Astrocyte (in vitro differentiated cells and primary cell): ENCODE results near the gene OPA1.

Source experiments
- EZH2 ChIP-seq: IDR thresholded peaks from 2 replicates; pipeline ENCODE4 v1.6.1; 2012; ENCODE audit warnings: mild to moderate bottlenecking, low read length, inconsistent platforms; ENCODE audit not compliant: insufficient read depth
- TF ChIP-seq, protein P1 (sequence below): IDR thresholded peaks from 2 replicates; pipeline ENCODE4 v1.5.1; 2011; ENCODE audit warnings: low read depth, mild to moderate bottlenecking, inconsistent platforms, low read length, moderate library complexity; ENCODE audit not compliant: insufficient read depth

DNA sequence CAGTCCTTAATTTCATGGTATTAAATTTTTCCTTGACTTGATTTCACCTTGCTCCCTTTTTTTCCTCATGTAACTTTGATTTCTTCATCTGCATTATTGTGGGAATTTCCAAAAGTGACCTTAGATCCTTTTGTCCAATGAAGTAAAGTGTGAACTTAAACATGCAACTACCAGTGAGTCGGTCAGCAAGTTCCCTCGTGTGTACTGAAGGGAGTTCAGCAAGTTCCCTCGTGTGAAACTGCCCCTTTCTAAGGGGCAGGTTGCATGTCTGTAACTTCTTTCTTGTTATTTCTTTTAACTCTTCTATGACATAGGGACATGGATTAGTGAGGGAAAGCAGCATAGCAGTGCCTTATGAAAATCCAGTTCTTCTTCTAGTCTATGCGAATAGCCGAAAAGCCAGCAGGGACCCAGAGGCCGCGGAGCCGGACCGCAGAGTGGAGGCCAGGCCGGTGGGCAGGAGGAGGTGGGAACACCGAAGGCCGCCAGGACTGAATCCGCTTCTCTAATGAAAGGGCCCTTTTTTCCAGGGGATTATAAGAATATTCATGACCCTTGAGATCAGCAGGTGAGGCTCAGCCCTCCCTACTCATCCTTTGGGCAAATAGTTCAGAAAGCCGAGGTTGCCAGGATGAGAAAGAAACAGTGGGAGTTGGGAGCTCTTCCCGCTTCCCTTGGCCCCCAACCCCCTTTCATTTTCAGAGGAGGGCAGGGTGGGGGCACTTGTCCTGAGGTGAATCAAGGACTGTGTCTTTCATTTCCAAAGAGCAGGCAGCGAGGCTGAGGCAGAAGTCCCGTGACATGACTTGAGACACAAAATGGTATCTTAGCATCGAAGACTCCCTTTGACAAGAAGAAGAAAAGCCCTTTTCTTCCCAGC is 117.5 kb downstream of the OPA1 start:
- TF ChIP-seq, protein P1, sequence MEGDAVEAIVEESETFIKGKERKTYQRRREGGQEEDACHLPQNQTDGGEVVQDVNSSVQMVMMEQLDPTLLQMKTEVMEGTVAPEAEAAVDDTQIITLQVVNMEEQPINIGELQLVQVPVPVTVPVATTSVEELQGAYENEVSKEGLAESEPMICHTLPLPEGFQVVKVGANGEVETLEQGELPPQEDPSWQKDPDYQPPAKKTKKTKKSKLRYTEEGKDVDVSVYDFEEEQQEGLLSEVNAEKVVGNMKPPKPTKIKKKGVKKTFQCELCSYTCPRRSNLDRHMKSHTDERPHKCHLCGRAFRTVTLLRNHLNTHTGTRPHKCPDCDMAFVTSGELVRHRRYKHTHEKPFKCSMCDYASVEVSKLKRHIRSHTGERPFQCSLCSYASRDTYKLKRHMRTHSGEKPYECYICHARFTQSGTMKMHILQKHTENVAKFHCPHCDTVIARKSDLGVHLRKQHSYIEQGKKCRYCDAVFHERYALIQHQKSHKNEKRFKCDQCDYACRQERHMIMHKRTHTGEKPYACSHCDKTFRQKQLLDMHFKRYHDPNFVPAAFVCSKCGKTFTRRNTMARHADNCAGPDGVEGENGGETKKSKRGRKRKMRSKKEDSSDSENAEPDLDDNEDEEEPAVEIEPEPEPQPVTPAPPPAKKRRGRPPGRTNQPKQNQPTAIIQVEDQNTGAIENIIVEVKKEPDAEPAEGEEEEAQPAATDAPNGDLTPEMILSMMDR, result no peak
- no peak for TF ChIP-seq EZH2
